Activated CD4-positive, alpha-beta T cell treated with anti-CD3 and anti-CD28 coated beads, Interleukin-2, amount 50 U/mL, for 4 hours (primary cell): ENCODE data around the gene ATP8A1.

ENCODE experiments used
- DNase-seq, 2 experiments: peaks; one replicate each; pipeline ENCODE4 v3.0.0-alpha.2; 2020

The ATP8A1 gene

GRCh38 chr4:42359711-42360110, 297.2 kb downstream of the ATP8A1 start:
- DNase-seq: no peak
